HL-60/S4 treated with phorbol 12-myristate 13-acetate at 8.2 ng/mL for 4 days and 3 days (cell line): Measurements from ENCODE around the gene ZNF8.
"Not testable (repeated sequence)": the region's sequence is repeated elsewhere in the genome, so short reads cannot be mapped to it uniquely, and the experiment has no call there.

Experiments
- in situ Hi-C: fragments of 300-500 bp; cut with MboI; formaldehyde crosslinking; loops from 2 replicates; pipeline ENCODE4 v1.15.0; 2022; ENCODE audit warnings: low sequenced_read_pairs

ZNF8 gene

GRCh38 chr19:58334691-58335249 lies 56.0 kb downstream of the ZNF8 start:
- in situ Hi-C loops: no loop called here

GRCh38 chr19:58335630-58336029 lies 56.9 kb downstream of the ZNF8 start:
- in situ Hi-C loops: no loop called here

DNA sequence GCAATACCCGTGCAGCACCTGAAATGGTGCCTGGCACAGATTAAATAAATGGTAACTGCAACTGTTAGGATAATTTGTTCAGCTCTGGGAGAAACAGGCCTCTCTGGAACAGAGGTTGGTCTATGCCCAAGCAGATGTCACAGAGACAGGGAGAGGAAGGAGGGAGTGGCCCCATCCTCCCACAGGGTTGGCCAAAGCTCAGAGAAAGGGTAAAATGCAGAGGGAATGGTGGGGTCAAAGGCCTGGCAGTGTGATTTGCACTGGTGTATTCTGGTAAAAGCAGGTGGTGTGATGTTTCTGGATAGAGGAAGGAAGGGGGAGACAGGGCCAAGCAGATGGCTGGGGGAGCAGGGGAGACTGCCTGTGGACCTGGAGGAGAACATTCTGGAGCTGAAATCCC lies 57.5 kb downstream of the ZNF8 start:
- in situ Hi-C loops: no loop called here

DNA sequence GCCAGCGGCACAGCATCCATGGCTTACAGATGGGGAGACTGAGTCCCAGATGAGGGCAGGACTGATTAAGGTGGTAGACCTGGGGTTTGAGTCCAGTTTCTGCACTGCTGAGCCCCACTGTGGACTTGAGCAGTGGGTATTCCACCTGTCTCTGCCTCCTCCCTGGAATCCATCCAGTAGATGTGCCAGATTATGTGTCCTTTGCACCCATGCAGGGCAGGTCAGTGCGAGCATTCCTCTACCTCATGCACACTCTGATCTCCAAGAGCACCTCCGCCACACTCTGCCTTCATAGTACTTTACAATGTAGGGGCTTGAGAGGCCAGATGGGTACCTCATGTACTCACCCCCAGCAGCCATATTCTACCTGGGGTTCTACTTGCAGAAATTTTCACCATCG lies 58.1 kb downstream of the ZNF8 start:
- in situ Hi-C loops: no loop called here

DNA sequence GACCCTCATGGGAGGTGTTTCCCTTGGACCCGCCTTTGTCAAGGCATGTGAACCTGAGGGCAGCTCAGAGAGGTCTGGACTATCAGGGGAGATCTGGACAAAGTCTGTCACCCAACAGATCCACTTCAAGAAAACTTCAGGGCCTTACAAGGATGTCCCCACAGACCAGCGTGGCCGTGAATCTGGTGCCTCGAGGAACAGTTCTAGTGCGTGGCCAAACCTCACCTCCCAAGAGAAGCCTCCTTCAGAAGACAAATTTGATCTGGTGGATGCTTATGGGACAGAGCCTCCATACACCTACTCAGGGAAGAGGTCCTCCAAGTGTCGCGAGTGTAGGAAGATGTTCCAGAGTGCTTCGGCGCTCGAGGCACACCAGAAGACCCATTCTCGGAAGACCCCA lies 59.6 kb downstream of the ZNF8 start:
- in situ Hi-C loops: no loop called here

GRCh38 chr19:58338825-58339558 lies 60.2 kb downstream of the ZNF8 start:
- in situ Hi-C loops: no loop called here

GRCh38 chr19:58345558-58345957 lies 66.8 kb downstream of the ZNF8 start:
- in situ Hi-C loops: no loop called here

DNA sequence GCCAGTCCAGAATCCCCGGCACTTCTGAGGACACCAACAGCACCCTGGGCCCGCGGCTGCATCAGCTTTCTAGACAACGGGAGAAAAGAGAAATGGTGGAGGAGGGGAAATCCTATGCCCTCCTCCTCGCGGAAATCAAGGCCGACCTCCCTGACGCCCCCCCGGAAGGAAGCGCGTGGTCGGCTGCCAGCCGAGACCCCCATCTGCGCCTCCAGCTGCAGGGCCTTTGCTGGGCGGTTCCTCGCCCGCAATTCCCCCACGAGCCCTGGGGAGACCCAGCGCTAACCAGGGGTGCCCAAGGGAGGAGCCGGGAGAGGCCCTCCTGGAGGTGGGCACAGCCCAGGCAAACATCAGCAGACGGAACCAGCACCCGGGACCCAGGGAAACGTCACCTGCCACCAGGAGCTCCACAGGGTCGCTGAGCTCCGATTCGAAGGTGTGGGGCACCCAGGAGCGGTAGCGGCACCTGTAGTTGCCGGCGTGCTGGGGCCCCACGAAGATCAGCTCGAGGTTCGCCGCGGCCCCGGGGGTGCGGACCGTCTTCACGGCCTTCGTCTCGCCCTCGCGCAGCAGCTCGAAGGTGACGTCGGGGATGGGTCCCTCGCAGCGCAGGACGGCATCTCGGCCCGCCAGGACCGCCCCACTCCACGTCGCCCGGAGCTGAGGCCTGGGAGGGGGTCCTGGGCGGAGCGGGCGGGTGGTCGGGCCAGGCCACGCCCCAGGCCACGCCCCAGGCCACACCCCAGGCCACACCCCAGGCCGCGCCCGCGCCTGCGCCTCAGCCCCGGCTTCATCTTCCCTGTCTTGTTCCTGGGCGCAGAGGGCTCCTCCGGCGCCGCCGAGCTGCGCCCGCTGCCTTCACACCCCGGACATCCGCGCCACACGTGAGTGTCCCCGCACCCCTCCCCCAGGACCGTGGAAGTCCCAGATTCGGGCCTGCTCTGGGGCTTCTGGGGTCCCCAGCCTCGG lies 68.5 kb downstream of the ZNF8 start:
- in situ Hi-C loops: no loop called here

GRCh38 chr19:58348080-58348479 lies 69.3 kb downstream of the ZNF8 start:
- in situ Hi-C loops: not testable (repeated sequence)

GRCh38 chr19:58349590-58349989 lies 70.8 kb downstream of the ZNF8 start:
- in situ Hi-C loops: no loop called here

- in situ Hi-C loops: no loop called here
These were observed 71.5 kb downstream of the ZNF8 start for GRCh38 chr19:58350001-58350861.

GRCh38 chr19:58350871-58351557 lies 72.3 kb downstream of the ZNF8 start:
- in situ Hi-C loops: no loop called here

GRCh38 chr19:58351558-58351878 lies 72.8 kb downstream of the ZNF8 start:
- in situ Hi-C loops: no loop called here

GRCh38 chr19:58351990-58352755 lies 73.4 kb downstream of the ZNF8 start:
- in situ Hi-C loops: no loop called here
